ENCODE data around the gene PHLDB1. TPM values are rescaled to one million over a fixed set of nuclear protein-coding genes. Genes with fewer than 3 reads are reported as not detected.

PHLDB1 gene
- total and polyA plus RNA-seq, 4 donors, result 27.3 to 90.5 (median 76.1) TPM

- 85 to 89% methylated on average over 7 of the region's 7 CpGs for WGBS, 2 donors
- peaks cover 8 to 19% (median 12%) of the 10 kb centered on the region in 4 donors for H3K36me3 ChIP-seq (ENCODE audit: control insufficient read depth in 4 of 4, insufficient read depth in 4 of 4, low read length in 4 of 4)
- ATAC-seq (ENCODE audit: insufficient read depth, low FRiP score) (no peak), DNase-seq (no peak)
- peaks cover 0 to 48% (median 37%) of the 10 kb centered on the region in 5 donors for H3K4me1 ChIP-seq (ENCODE audit: control insufficient read depth in 5 of 5, insufficient read depth in 5 of 5, low read length in 5 of 5)
- peaks cover 0 to 4% (median 0%) of the 10 kb centered on the region in 3 donors for H3K27me3 ChIP-seq (ENCODE audit: control insufficient read depth in 3 of 3, insufficient read depth in 3 of 3, low read length in 2 of 3)
- no peaks in the 10 kb centered on the region for H3K9me3 ChIP-seq (ENCODE audit: control insufficient read depth in 4 of 4, insufficient read depth in 3 of 4, low read length in 3 of 4)
- H3K9ac ChIP-seq (ENCODE audit: insufficient read depth in 1 of 2, low read length in 2 of 2), result no peak overlapping the region
- H3K27ac ChIP-seq (ENCODE audit: low read depth in 1 of 2, low read length in 1 of 2), result peak overlapping the region in 1 of 2 donors; percentile 71
- TF ChIP-seq, protein P1, sequence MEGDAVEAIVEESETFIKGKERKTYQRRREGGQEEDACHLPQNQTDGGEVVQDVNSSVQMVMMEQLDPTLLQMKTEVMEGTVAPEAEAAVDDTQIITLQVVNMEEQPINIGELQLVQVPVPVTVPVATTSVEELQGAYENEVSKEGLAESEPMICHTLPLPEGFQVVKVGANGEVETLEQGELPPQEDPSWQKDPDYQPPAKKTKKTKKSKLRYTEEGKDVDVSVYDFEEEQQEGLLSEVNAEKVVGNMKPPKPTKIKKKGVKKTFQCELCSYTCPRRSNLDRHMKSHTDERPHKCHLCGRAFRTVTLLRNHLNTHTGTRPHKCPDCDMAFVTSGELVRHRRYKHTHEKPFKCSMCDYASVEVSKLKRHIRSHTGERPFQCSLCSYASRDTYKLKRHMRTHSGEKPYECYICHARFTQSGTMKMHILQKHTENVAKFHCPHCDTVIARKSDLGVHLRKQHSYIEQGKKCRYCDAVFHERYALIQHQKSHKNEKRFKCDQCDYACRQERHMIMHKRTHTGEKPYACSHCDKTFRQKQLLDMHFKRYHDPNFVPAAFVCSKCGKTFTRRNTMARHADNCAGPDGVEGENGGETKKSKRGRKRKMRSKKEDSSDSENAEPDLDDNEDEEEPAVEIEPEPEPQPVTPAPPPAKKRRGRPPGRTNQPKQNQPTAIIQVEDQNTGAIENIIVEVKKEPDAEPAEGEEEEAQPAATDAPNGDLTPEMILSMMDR (IDR thresholded peaks at IDR 0.05; ENCODE audit: control extremely low read depth, extremely low read depth), result no peak
- H3K4me3 ChIP-seq, result no peak overlapping the region
These were observed 7.1 kb downstream of the PHLDB1 start for GRCh38 chr11:118614511-118614910.

DNA sequence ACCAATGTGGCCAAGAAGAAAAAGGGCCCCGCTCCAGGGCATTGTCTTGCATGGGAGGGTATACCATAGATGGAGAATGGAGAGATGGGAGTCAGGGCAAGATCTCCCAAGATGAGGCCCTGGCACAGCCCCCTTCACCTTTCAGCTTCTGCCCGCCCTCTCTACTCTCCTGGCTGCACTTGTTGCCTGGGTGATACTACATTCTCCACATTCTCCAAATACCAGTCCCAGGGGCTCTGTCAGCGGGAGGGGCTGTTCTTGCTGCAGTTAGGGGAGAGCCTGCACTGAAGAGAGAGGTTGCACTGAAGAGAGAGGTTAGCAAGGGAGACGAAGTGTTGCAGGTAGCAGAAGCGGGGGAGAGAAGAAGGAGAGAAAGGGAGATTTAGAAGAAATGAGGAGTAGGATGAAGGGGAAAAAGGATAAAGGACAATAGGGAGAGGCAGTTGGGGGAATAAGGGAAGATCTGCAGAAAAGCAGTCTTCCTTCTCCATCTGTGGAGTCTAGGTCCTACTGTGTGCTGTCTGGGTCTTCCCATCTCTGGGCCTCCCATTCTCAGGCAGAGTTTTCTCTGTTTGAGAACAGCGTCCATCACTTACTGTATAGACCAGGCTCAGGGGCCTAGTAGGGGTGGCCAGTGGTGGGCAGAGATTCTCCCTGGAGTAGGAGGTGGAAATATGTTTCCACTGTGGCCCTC, 8.0 kb downstream of the PHLDB1 start:
- 76 to 86% methylated on average over 6 of the region's 6 CpGs for WGBS, 2 donors
- no peak overlapping the region for H3K9ac ChIP-seq (ENCODE audit: insufficient read depth in 1 of 2, low read length in 2 of 2)
- peaks cover under 1 to 47% (median 41%) of the 10 kb centered on the region in 5 donors for H3K4me1 ChIP-seq (ENCODE audit: control insufficient read depth in 5 of 5, insufficient read depth in 5 of 5, low read length in 5 of 5)
- ATAC-seq (ENCODE audit: insufficient read depth, low FRiP score) (no peak), DNase-seq (peak; percentile 59 to 65 (median 63))
- H3K27ac ChIP-seq (ENCODE audit: low read depth in 1 of 2, low read length in 1 of 2), result peak overlapping the region in 1 of 2 donors; percentile 54
- no peaks in the 10 kb centered on the region for H3K9me3 ChIP-seq (ENCODE audit: control insufficient read depth in 4 of 4, insufficient read depth in 3 of 4, low read length in 3 of 4)
- H3K27me3 ChIP-seq (ENCODE audit: control insufficient read depth in 3 of 3, insufficient read depth in 3 of 3, low read length in 2 of 3), result no peaks in the 10 kb centered on the region
- no peak overlapping the region for H3K4me3 ChIP-seq
- H3K36me3 ChIP-seq (ENCODE audit: control insufficient read depth in 4 of 4, insufficient read depth in 4 of 4, low read length in 4 of 4), result peaks cover 8 to 19% (median 14%) of the 10 kb centered on the region in 4 donors
- TF ChIP-seq, protein P1 (IDR thresholded peaks at IDR 0.05; ENCODE audit: control extremely low read depth, extremely low read depth), result no peak

GRCh38 chr11:118615976-118616371, 8.6 kb downstream of the PHLDB1 start:
- peaks cover 8 to 19% (median 14%) of the 10 kb centered on the region in 4 donors for H3K36me3 ChIP-seq (ENCODE audit: control insufficient read depth in 4 of 4, insufficient read depth in 4 of 4, low read length in 4 of 4)
- no peak overlapping the region for H3K9ac ChIP-seq (ENCODE audit: insufficient read depth in 1 of 2, low read length in 2 of 2)
- TF ChIP-seq, protein P1 (IDR thresholded peaks at IDR 0.05; ENCODE audit: control extremely low read depth, extremely low read depth), result no peak
- no peaks in the 10 kb centered on the region for H3K27me3 ChIP-seq (ENCODE audit: control insufficient read depth in 3 of 3, insufficient read depth in 3 of 3, low read length in 2 of 3)
- 82 to 89% methylated on average over 5 of the region's 5 CpGs for WGBS, 2 donors
- no peaks in the 10 kb centered on the region for H3K9me3 ChIP-seq (ENCODE audit: control insufficient read depth in 4 of 4, insufficient read depth in 3 of 4, low read length in 3 of 4)
- DNase-seq (no peak), ATAC-seq (ENCODE audit: insufficient read depth, low FRiP score) (no peak)
- H3K4me3 ChIP-seq, result no peak overlapping the region
- peaks cover 6 to 49% (median 41%) of the 10 kb centered on the region in 5 donors for H3K4me1 ChIP-seq (ENCODE audit: control insufficient read depth in 5 of 5, insufficient read depth in 5 of 5, low read length in 5 of 5)
- peak overlapping the region in 1 of 2 donors; percentile 54 for H3K27ac ChIP-seq (ENCODE audit: low read depth in 1 of 2, low read length in 1 of 2)
